HG03045 (cell line): ENCODE measurements around the gene OR4D2.

ENCODE experiments used
- ATAC-seq: cut with Tn5 transposase; IDR thresholded peaks from one replicate; pipeline ENCODE4 v1.9.1; 2021; ENCODE audit warnings: mild to moderate bottlenecking, moderate library complexity; ENCODE audit not compliant: unreplicated experiment

Gene OR4D2

GRCh38 chr17:58172369-58173071, 5.7 kb downstream of the OR4D2 start:
- ATAC-seq = no peak

DNA sequence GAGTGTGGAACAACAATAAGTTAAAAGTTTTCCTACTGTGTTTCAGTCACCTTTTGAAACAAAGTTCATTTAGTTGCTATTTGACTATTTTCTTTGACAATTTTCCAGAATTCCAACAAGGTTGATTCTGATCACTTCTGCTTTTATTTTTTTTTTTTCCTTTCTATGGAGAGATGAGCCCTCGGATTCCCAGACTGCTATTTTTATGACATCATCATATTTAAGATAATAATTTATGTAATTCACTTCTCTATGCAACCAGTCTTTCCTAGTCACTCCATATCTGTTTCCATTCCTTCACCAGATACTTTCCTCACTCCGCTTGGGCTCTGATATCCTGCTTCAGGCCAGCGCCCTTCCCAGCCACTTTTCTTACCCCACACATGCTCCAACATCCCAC, 8.1 kb downstream of the OR4D2 start:
- ATAC-seq = no peak

DNA sequence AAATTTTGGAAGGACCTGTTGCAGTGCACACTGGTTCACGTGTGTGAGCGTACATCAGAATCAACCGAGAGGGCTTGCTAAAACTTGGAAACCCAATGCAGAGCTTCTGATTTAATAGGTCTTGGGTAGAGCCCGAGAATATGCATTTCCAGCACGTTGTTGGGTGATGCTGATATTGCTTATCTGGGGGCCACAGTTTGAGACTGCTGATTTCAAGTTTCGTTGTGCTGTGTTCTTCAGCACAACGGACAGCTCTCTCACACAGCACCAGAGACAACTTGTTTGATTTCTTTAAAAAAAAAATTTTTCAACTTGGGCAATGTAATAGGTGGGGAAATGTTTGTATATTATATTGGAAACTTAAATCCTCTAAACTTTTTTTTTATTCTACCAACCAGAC, 9.4 kb downstream of the OR4D2 start:
- no peak for ATAC-seq

GRCh38 chr17:58181796-58182195, 15.0 kb downstream of the OR4D2 start:
- no peak for ATAC-seq

DNA sequence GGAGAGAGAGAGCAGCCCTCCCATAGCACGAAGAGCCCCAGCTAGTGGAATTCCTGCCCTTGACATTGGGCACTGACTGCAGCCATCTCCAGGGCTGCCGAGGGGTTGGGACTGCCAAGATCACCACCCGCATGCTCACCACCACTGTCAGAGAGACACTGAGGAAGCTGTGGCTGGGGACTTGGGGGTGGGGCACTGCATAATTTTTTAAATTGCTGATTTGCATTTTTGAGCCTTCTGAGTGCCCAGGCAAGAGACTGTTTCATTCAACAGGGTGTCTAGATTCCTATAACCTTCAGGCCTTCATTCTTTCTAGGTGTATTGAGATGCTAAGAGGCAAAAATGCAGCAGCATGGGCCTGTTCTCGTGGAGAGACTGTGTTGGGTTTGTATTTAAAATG, 16.7 kb downstream of the OR4D2 start:
- no peak for ATAC-seq

- no peak for ATAC-seq
Observed at GRCh38 chr17:58184308-58184985, 17.7 kb downstream of the OR4D2 start.

- no peak for ATAC-seq
Observed at GRCh38 chr17:58184986-58185761, 18.4 kb downstream of the OR4D2 start.

DNA sequence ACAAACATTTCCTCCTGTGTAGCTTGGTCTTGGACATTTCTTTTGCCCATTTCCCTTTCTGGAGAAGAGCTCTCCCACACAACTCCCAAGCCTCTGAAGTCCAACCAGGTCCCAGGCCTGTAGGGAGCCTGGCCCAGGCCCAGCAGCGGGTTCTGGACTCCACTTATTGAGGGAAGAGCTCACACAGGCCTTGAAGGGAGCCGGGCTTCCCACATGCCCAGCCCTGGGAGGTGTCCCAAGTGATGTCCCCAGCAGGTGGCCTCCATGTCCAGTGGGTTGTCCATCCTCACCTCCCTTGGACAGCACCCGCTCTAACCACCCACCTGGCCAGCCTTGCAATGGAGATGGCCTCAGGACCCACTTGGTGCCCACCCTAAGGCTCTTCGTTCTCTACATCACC, 19.8 kb downstream of the OR4D2 start:
- no peak for ATAC-seq

- no peak for ATAC-seq
Observed at GRCh38 chr17:58187063-58187462, 20.3 kb downstream of the OR4D2 start.

DNA sequence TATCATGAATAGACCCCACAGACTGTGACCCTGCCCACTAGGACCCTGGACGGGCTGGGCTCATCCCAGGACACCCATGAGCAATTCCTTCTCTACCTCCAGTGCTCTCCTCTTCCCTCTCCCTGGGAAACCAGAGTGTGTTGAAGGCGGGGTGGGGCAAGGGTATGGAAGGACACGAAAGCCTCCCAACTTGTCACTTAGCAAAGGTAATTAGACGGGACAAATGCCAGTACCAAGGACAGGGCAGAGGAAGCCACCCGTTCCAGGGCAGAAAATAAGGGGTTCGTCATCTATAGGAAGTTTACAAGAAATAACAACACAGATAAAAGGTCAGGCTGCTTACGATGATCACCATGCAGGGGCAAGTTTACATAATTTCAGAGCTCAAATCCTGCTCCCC, 20.9 kb downstream of the OR4D2 start:
- no peak for ATAC-seq

DNA sequence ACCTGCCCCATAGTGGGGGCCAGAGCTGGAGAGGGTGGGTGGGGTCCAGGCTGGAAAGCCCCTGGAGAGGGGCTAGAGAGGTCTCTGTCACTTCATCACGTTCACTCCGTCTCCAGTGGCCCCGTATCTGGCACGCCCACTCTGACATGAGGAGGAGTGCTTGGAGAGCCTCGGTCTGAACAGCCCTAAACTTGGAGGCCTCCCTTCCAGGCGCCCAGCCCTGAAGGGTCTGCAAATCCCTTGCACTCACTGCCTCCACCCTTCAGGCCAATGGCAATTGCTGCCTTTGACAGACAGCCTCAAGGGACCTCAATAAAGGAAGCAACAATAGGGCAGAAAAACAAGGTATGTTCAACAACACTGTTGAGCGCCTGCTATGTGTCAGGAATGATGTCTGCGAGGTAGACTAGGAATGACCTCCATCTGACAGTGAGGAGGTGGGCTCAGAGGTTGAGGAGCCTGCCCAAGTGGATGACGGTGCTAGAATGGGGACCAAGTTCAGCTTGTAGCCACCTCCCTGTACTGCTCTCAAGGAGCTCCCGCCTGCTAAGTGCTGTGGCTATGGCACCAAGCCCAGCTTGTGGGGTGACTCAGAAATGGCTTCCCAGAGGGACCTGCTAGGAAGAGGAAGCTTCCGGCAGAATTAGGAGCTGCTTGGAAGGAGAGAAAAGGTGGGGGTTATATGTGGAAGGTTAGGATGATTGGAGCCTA, 22.8 kb downstream of the OR4D2 start:
- ATAC-seq = no peak

- ATAC-seq = no peak
Observed at GRCh38 chr17:58191241-58191896, 24.6 kb downstream of the OR4D2 start.

DNA sequence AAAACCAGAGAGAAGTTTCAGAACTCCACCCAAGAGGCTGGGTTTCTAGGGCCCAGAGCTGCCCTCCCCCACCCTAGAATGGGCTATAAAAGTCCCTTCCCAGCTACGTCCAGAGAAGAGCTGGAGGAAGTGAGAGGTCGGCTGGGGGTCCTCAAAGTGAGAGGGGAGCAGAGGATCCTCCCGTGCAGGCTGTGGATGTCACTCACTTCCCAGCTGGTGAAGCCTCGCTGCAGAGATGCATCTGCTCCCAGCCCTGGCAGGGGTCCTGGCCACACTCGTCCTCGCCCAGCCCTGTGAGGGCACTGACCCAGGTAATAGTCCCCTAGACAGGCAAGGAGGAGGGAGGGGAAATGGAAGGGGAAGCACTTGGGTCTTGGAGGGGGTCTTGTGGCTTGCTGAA, 25.8 kb downstream of the OR4D2 start, which contains the start of gene EPX:
Gene EPX (plus strand): TSS at position 115 of the 400 bp plus-strand sequence. CDS start 121 bp downstream, at position 236.
- no peak for ATAC-seq

GRCh38 chr17:58193641-58194255, 27.0 kb downstream of the OR4D2 start:
- ATAC-seq = no peak

DNA sequence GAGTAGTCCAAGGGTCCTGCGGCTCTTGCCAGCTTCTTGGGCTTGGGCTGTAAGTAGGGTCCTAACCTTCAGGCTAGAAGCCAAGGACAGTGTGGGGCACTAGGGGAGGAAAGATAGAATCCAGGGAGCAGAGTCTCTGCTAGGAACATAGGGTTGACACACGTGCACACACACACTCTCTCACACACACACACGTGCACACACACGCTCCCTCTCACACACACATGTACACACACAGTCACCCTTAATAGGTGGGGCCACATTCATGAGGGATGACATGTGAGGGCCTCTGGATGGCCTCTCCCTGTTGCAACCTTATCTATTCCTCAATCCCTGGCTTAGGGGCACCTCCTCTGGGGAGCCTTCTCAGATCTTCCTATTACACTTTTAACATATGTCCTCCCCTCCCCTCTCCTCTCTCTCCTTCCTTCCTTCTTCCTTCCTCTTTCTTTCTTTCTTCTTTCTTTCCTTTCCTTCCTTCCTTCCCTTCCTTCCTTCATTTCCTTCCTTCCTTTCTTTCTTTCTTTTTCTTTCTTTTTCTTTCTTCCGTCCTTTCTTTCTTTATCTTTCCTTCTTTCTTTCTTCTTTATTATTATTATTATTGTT, 28.8 kb downstream of the OR4D2 start:
- ATAC-seq = no peak

DNA sequence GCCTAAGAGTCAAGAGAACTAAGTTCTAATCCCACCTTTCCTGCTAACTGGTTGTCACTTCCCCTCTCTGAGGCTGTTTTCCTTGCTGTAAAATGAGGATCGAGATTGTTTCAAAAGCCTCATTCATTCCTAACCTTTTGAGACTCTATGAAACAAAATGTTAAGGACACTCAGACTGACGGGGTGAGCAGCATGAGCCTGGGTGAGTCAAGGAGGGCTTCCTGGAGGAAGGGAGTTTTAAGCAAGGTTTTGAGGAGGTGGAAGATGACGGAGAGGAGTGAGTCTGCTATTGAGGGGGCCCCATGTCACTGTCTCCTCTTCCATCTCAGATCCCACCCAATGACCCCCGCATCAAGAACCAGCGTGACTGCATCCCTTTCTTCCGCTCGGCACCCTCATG, 29.8 kb downstream of the OR4D2 start:
- no peak for ATAC-seq

DNA sequence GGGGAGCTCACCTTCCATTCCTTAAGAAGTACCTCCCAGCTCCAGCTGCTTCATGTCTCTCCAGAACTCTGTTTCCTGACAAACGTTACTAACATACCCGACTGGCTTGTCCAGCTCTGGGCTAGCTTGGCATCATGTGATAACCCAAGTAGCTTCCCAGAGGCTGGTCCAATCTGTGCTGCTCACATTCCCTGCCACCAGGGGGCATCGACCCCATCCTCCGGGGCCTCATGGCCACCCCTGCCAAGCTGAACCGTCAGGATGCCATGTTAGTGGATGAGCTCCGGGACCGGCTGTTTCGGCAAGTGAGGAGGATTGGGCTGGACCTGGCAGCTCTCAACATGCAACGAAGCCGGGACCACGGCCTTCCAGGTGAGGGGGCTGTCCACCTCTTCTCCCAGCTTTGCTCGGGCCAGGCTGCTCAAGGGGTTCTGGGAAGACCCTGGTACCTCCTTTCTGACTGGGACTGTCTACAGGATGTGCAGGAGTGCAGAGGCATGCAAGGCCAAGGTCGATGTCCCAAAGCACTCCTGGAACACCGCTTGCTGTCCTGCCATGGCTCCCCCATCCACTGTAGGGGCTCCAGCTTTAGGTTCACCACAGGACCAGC, 33.3 kb downstream of the OR4D2 start:
- no peak for ATAC-seq

DNA sequence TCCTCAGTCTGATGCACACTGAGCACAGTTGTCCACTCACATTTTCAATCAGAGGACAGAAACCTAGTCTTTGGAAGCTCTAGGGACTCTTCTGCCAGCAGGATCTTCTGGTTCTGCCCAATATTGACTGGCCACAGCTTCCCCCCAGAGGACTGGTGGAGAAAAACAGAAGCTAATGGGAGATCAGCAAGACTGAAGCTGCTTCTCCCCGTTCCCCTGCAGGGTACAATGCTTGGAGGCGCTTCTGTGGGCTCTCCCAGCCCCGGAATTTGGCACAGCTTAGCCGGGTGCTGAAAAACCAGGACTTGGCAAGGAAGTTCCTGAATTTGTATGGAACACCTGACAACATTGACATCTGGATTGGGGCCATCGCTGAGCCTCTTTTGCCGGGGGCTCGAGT, 36.1 kb downstream of the OR4D2 start:
- no peak for ATAC-seq

- no peak for ATAC-seq
Observed at GRCh38 chr17:58204796-58205195, 38.0 kb downstream of the OR4D2 start.
